SKM-1 (cell line): ENCODE results near the gene PPFIA2.
"Not testable (repeated sequence)": the region's sequence is repeated elsewhere in the genome, so short reads cannot be mapped to it uniquely, and the experiment has no call there.

Experiments
- DNase-seq: peaks from one replicate; lab custom pipeline; 2025; ENCODE audit not compliant: unreplicated experiment; lab: John Stamatoyannopoulos, UW

PPFIA2 gene

GRCh38 chr12:81212996-81213696 is 546.0 kb downstream of the PPFIA2 start:
- no peak for DNase-seq

- DNase-seq = no peak
Observed at GRCh38 chr12:81211306-81211705, 547.8 kb downstream of the PPFIA2 start.

GRCh38 chr12:81209772-81210225 is 549.4 kb downstream of the PPFIA2 start:
- not testable (repeated sequence) for DNase-seq

- no peak for DNase-seq
Observed at GRCh38 chr12:81209012-81209411, 550.1 kb downstream of the PPFIA2 start.

- DNase-seq = no peak
Observed at GRCh38 chr12:81208187-81208911, 550.8 kb downstream of the PPFIA2 start.
